ENCODE data around the gene MAP4K4.

MAP4K4 gene

GRCh38 chr2:101790857-101791256 lies 93.3 kb downstream of the MAP4K4 start:
- Histone ChIP-seq H3F3A (ENCODE audit: low read depth) (no peaks in the 10 kb centered on the region), H4K20me1 (ENCODE audit: insufficient read depth, low read length, poor library complexity, severe bottlenecking) (peaks cover 61% of the 10 kb centered on the region), H3K36me3 (ENCODE audit: insufficient read depth, low read length) (peaks cover 26% of the 10 kb centered on the region; the same call in 1 of the 2 replicates), H3K9me3 (ENCODE audit: insufficient read depth, low read depth, low read length) (no peaks in the 10 kb centered on the region), H3K4me2 (ENCODE audit: low read depth, low read length, poor library complexity, severe bottlenecking) (no peak overlapping the region), H2AFZ (ENCODE audit: low read length) (no peak overlapping the region), H3K9me2 (replicated peaks; ENCODE audit: low read depth, low read length) (no peaks in the 10 kb centered on the region), H3K79me2 (ENCODE audit: insufficient read depth, low read length) (peaks cover 91% of the 10 kb centered on the region), H3K4me1 (ENCODE audit: insufficient read depth, low read length, poor library complexity, severe bottlenecking) (no peaks in the 10 kb centered on the region), H3K9ac (ENCODE audit: low read depth, low read length, poor library complexity, severe bottlenecking) (no peak overlapping the region), H3K27me3 (ENCODE audit: insufficient read depth, low read length, poor library complexity, severe bottlenecking) (no peaks in the 10 kb centered on the region), H3K4me3 (ENCODE audit: low read length, poor library complexity, severe bottlenecking) (no peak overlapping the region)
- TF ChIP-seq, protein P1, sequence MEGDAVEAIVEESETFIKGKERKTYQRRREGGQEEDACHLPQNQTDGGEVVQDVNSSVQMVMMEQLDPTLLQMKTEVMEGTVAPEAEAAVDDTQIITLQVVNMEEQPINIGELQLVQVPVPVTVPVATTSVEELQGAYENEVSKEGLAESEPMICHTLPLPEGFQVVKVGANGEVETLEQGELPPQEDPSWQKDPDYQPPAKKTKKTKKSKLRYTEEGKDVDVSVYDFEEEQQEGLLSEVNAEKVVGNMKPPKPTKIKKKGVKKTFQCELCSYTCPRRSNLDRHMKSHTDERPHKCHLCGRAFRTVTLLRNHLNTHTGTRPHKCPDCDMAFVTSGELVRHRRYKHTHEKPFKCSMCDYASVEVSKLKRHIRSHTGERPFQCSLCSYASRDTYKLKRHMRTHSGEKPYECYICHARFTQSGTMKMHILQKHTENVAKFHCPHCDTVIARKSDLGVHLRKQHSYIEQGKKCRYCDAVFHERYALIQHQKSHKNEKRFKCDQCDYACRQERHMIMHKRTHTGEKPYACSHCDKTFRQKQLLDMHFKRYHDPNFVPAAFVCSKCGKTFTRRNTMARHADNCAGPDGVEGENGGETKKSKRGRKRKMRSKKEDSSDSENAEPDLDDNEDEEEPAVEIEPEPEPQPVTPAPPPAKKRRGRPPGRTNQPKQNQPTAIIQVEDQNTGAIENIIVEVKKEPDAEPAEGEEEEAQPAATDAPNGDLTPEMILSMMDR (conservative IDR thresholded peaks at IDR 0.05; ENCODE audit: low read length): no peak
- TF ChIP-seq EZH2phosphoT487 (IDR thresholded peaks at IDR 0.05; ENCODE audit: borderline replicate concordance): no peak

- Histone ChIP-seq H3K27me3 (ENCODE audit: insufficient read depth, low read length, poor library complexity, severe bottlenecking) (no peaks in the 10 kb centered on the region), H3K36me3 (ENCODE audit: insufficient read depth, low read length) (peaks cover 26% of the 10 kb centered on the region; the same call in 1 of the 2 replicates), H3K9me2 (replicated peaks; ENCODE audit: low read depth, low read length) (no peaks in the 10 kb centered on the region), H3K79me2 (ENCODE audit: insufficient read depth, low read length) (peaks cover 91% of the 10 kb centered on the region), H3K9ac (ENCODE audit: low read depth, low read length, poor library complexity, severe bottlenecking) (no peak overlapping the region), H3K4me3 (ENCODE audit: low read length, poor library complexity, severe bottlenecking) (no peak overlapping the region), H2AFZ (ENCODE audit: low read length) (no peak overlapping the region), H3K9me3 (ENCODE audit: insufficient read depth, low read depth, low read length) (no peaks in the 10 kb centered on the region), H3K4me1 (ENCODE audit: insufficient read depth, low read length, poor library complexity, severe bottlenecking) (no peaks in the 10 kb centered on the region), H4K20me1 (ENCODE audit: insufficient read depth, low read length, poor library complexity, severe bottlenecking) (peaks cover 55% of the 10 kb centered on the region), H3K4me2 (ENCODE audit: low read depth, low read length, poor library complexity, severe bottlenecking) (no peak overlapping the region), H3F3A (ENCODE audit: low read depth) (no peaks in the 10 kb centered on the region)
- TF ChIP-seq EZH2phosphoT487 (IDR thresholded peaks at IDR 0.05; ENCODE audit: borderline replicate concordance): no peak
- TF ChIP-seq, protein P1 (conservative IDR thresholded peaks at IDR 0.05; ENCODE audit: low read length): no peak
Measured at GRCh38 chr2:101792208-101792607, 94.7 kb downstream of the MAP4K4 start.

DNA sequence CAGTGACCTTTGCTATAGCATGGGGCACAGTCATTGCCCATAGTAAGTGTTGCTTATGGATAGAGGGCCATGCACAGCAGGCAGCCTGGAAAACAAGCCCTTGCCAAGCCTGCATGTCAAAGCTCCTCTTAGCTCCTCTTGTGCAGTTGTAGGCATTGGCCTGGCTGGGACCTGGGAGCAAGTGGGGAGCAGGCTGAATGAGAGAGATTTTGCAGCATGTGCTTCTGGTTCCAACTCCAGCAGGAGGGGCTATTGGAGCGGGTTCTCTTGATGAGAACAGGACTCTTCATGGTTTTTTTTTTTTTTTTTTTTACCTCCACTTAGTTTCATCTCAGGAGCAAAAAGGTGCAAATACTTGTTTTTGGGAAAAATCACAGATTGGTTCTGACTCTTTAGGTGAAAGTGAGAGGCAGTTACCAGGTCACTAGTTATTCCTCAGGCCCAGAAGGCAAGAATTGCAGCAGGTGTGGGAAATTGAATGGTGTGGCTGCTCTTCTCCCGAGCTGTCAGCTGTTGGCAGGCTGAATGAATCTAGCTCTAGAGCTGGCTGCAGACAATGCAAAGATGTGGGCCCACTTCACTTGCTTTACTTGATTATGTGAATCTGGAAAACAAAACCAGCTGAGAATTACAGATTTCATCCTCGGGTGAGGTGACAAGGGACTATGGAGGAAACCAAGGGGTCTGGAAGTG lies 95.9 kb downstream of the MAP4K4 start:
- Histone ChIP-seq H3K4me1 (ENCODE audit: insufficient read depth, low read length, poor library complexity, severe bottlenecking) (no peaks in the 10 kb centered on the region), H3K9me2 (replicated peaks; ENCODE audit: low read depth, low read length) (no peaks in the 10 kb centered on the region), H3K36me3 (ENCODE audit: insufficient read depth, low read length) (peaks cover 26% of the 10 kb centered on the region; the same call in 1 of the 2 replicates), H3K4me2 (ENCODE audit: low read depth, low read length, poor library complexity, severe bottlenecking) (no peak overlapping the region), H3K4me3 (ENCODE audit: low read length, poor library complexity, severe bottlenecking) (no peak overlapping the region), H3K79me2 (ENCODE audit: insufficient read depth, low read length) (peaks cover 88% of the 10 kb centered on the region), H3K9me3 (ENCODE audit: insufficient read depth, low read depth, low read length) (no peaks in the 10 kb centered on the region), H4K20me1 (ENCODE audit: insufficient read depth, low read length, poor library complexity, severe bottlenecking) (peaks cover 54% of the 10 kb centered on the region), H3K9ac (ENCODE audit: low read depth, low read length, poor library complexity, severe bottlenecking) (no peak overlapping the region), H2AFZ (ENCODE audit: low read length) (no peak overlapping the region), H3K27me3 (ENCODE audit: insufficient read depth, low read length, poor library complexity, severe bottlenecking) (no peaks in the 10 kb centered on the region), H3F3A (ENCODE audit: low read depth) (no peaks in the 10 kb centered on the region)
- TF ChIP-seq, protein P1 (conservative IDR thresholded peaks at IDR 0.05; ENCODE audit: low read length): peak; percentile 37
- no peak for TF ChIP-seq EZH2phosphoT487 (IDR thresholded peaks at IDR 0.05; ENCODE audit: borderline replicate concordance)
